ENCODE measurements around the gene CCNG2.

CCNG2 gene

GRCh38 chr4:77175201-77175611 is 18.2 kb downstream of the CCNG2 start:
- DNase-seq (ENCODE audit: low read depth in 2 of 3, low spot score in 2 of 3): no peak

- DNase-seq (ENCODE audit: low read depth in 2 of 3, low spot score in 2 of 3): no peak
Observed at GRCh38 chr4:77176640-77177039, 19.6 kb downstream of the CCNG2 start.

- DNase-seq (ENCODE audit: low read depth in 2 of 3, low spot score in 2 of 3): no peak
Observed at GRCh38 chr4:77177199-77177598, 20.2 kb downstream of the CCNG2 start.

GRCh38 chr4:77178560-77178959 is 21.6 kb downstream of the CCNG2 start:
- DNase-seq (ENCODE audit: low read depth in 2 of 3, low spot score in 2 of 3): no peak

- no peak for DNase-seq (ENCODE audit: low read depth in 2 of 3, low spot score in 2 of 3)
Observed at GRCh38 chr4:77179519-77179918, 22.5 kb downstream of the CCNG2 start.

GRCh38 chr4:77181720-77182119 is 24.7 kb downstream of the CCNG2 start:
- DNase-seq (ENCODE audit: low read depth in 2 of 3, low spot score in 2 of 3): no peak

GRCh38 chr4:77183777-77184420 is 26.9 kb downstream of the CCNG2 start:
- no peak for DNase-seq (ENCODE audit: low read depth in 2 of 3, low spot score in 2 of 3)

- no peak for DNase-seq (ENCODE audit: low read depth in 2 of 3, low spot score in 2 of 3)
Observed at GRCh38 chr4:77184974-77185373, 28.0 kb downstream of the CCNG2 start.

- no peak for DNase-seq (ENCODE audit: low read depth in 2 of 3, low spot score in 2 of 3)
Observed at GRCh38 chr4:77185686-77186085, 28.7 kb downstream of the CCNG2 start.

- no peak for DNase-seq (ENCODE audit: low read depth in 2 of 3, low spot score in 2 of 3)
Observed at GRCh38 chr4:77187322-77187721, 30.3 kb downstream of the CCNG2 start.

- DNase-seq (ENCODE audit: low read depth in 2 of 3, low spot score in 2 of 3): no peak
Observed at GRCh38 chr4:77188498-77189220, 31.7 kb downstream of the CCNG2 start.

GRCh38 chr4:77189412-77189811 is 32.4 kb downstream of the CCNG2 start:
- DNase-seq (ENCODE audit: low read depth in 2 of 3, low spot score in 2 of 3): no peak

- DNase-seq (ENCODE audit: low read depth in 2 of 3, low spot score in 2 of 3): no peak
Observed at GRCh38 chr4:77190053-77190452, 33.0 kb downstream of the CCNG2 start.

- DNase-seq (ENCODE audit: low read depth in 2 of 3, low spot score in 2 of 3): no peak
Observed at GRCh38 chr4:77193046-77193445, 36.0 kb downstream of the CCNG2 start.

GRCh38 chr4:77193511-77194102 is 36.6 kb downstream of the CCNG2 start:
- DNase-seq (ENCODE audit: low read depth in 2 of 3, low spot score in 2 of 3): peak; percentile 39 to 50 (median 40)

- no peak for DNase-seq (ENCODE audit: low read depth in 2 of 3, low spot score in 2 of 3)
Observed at GRCh38 chr4:77194366-77194765, 37.4 kb downstream of the CCNG2 start.

GRCh38 chr4:77194989-77195388 is 38.0 kb downstream of the CCNG2 start:
- DNase-seq (ENCODE audit: low read depth in 2 of 3, low spot score in 2 of 3): no peak

GRCh38 chr4:77196866-77197265 is 39.9 kb downstream of the CCNG2 start:
- DNase-seq (ENCODE audit: low read depth in 2 of 3, low spot score in 2 of 3): no peak

- DNase-seq (ENCODE audit: low read depth in 2 of 3, low spot score in 2 of 3): no peak
Observed at GRCh38 chr4:77197361-77197760, 40.4 kb downstream of the CCNG2 start.

- DNase-seq (ENCODE audit: low read depth in 2 of 3, low spot score in 2 of 3): no peak
Observed at GRCh38 chr4:77197831-77198230, 40.8 kb downstream of the CCNG2 start.

- DNase-seq (ENCODE audit: low read depth in 2 of 3, low spot score in 2 of 3): no peak
Observed at GRCh38 chr4:77199276-77199675, 42.3 kb downstream of the CCNG2 start.

GRCh38 chr4:77199701-77200100 is 42.7 kb downstream of the CCNG2 start:
- no peak for DNase-seq (ENCODE audit: low read depth in 2 of 3, low spot score in 2 of 3)
